Stimulated activated CD4-positive, alpha-beta T cell treated with anti-CD3 and anti-CD28 coated beads, Interleukin-1b, Interleukin-23, amount 100 ng/mL, for 1 hour (primary cell): ENCODE data around the gene GNGT1.
A peak's percentile ranks its signal among the peaks of the same experiment; 100 is the strongest.

Experiments
- DNase-seq, 2 donors: peaks; one replicate each; pipeline ENCODE4 v3.0.0-alpha.2; 2020; ENCODE audit warnings: low read depth in 2 of 2

Gene GNGT1

DNA sequence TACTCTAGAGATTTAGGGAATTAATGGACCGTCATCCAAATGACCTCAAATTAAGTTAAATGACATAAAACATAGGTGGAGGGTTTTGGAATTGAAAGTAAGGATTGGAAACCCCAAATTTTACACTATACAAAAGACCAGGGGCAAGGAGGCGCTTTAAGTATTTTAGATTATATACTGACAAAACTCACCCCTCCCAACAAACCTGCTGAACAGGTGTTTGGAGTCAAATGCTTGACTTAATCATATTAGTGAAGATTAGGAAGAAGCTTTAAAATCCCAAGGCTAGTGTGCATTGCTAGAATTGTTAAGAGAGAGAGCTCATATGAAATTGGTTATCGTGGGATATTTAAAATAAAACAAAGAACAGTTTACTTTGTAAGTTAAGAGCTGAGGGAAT lies at the start of gene GNGT1:
GNGT1 (plus strand) TSS at position 301 of the 400 bp plus-strand sequence. CDS start 180 bp downstream, outside the sequence.
- no peak for DNase-seq

DNA sequence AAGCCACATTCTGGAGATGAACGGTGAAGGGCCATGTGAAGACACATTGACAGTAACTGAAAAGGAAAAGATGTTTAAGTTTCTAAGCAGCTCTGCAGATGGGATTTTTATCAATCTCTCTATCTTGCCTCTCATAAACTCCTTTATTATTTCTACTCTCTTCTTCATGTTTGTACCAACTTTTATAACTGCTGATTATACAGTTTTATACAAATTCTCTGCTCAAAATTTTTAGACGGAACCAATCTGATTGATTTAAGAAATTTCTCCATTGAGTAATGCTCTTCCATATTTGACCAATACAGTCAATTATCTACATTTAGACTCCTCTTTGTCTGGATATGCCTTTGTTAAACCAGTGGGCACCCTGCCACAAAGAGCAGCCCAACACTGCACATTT lies 47.5 kb upstream of the GNGT1 start:
- DNase-seq: no peak

DNA sequence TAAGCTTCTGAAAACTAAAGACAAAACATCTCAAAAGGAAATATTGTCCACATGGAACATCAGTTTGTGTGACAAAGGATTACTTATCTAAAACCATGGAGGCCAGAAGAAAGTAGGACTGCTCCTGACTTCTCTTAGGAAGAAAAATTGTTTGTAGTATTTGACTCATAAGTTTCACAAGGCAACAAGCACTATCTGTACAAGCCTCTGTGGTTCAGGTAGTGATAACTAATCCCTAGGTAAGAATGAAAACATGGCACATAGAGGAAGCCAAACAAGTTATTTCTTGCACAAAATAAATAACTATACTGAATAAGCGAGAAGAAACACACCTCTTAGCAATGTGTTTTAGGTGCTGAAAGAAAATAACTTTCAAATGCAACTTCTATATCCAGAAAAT lies 46.1 kb upstream of the GNGT1 start:
- no peak for DNase-seq

DNA sequence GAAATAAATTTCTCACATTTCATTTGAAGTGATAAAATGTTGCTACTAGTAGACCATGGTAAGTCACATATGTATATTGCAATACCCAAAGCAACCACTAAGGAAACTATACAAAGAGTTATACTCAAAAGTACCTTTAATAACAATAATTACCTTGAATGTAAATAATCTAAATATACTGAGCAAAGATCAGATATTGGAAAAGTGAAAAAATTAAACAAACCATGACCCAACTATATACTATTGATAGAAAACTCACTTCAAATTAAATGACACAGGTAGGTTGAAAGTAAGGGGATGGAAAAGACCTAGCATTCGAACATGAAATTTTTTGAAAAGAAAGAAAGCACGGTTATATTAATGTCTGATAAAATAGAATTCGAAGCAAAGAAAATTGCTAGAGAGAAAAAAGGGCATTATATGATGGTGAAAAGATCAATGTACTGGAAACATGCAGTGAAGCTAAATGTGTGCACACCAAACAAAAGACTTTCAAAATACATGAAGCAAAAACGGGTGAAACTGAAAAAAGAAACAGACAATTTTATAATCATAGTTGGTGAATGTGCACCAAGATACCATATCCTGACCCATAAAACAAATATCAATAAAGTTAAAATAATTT lies 44.9 kb upstream of the GNGT1 start:
- DNase-seq: no peak

DNA sequence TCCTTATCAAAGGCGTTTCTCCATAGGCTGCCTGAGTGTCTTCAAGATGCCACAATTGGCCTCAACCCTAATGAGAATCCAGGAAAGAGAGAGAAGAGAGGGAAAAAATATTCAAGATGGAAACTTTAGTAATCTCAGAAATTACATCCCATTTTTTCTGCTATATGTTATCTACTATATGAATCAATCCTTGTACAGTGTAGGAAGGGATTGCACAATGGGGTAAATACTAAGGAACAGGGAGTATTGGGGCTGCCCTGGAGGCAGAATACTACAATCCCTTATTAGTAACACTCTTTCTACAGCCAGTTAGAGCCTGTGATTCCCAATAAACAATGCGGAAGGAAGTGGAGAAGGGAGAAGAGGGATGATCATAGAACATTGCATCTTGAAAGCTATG lies 43.7 kb upstream of the GNGT1 start:
- DNase-seq: no peak

DNA sequence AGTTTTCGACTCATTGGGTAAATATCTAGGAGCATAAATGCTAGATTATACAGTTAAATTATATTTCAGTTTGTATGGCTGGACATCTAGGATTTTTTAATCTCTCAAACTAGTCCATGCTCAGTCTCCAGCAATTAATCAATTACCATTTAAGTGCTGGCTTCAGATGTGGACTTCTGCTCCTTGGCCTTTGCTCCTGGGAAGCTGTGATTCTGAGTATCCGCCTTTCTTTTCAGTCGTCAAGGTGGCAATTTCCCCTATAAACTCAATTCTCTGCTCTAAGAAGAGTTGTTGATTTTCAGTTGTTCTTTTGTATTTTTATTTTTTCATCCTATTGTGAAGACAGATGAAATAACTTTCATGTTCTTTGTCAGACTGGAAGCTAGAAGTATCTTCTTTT lies 39.5 kb upstream of the GNGT1 start:
- no peak for DNase-seq

DNA sequence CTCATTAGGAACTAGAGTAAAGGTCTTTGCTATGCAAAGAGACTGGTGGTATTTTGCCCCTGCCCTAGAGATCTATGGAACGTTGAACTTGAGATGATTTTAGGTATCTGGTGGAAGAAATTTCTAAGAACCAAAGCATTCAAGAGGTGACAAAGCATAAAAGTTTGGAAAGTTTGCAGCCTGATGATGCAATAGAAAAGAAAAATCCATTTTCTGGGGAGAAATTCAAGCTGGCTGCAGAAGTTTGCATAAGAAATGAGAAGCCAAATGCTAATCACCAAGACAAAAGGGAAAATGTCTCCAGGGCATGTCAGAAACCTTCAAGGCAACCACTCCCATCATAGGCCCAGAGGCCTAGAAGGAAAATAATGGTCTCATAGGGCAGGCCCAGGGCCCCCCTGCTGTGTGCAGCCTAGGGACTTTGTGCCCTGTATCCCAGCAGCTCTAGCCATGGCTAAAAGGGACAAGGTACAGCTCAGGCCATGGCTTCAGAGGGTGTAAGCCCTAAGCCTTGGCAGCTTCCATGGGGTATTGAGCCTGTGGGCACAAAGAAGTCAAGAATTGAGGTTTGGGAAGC lies 32.3 kb upstream of the GNGT1 start:
- no peak for DNase-seq

DNA sequence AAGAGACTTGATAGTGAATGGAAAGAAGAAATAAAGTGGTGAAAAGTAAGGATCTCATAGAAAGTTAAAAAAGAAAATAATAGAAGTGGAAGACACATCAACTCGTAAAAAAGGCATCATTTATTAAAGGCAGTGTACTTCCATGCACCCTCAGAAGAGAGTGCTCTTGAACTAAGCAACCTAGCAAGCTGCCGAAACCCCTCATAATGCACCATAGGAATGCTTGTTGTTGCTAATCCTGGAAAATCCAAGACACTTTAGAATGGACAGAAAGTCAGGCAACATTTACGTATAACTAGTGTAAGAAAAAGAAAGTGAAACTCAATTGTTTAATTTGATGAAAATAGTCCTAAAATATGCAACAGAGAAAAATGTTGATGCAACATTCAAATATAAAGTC lies 28.6 kb upstream of the GNGT1 start:
- no peak for DNase-seq

DNA sequence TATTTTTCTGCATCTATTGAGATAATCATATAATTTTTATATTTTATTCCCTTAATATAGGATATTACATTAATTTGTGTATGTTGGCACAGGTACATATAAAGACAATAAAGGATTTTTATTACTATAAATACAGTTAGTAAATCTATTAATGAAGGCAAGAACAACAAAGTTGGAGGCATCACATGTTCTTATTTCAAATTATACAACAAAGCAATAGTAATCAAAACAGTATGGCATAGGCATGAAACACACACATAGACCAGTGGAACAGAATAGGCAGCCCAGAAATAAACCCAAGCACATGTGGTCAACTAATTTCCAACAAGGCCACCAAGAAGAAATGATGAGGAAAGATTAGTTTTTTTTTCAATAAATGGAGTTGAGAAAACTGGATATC lies 27.0 kb upstream of the GNGT1 start:
- no peak for DNase-seq

DNA sequence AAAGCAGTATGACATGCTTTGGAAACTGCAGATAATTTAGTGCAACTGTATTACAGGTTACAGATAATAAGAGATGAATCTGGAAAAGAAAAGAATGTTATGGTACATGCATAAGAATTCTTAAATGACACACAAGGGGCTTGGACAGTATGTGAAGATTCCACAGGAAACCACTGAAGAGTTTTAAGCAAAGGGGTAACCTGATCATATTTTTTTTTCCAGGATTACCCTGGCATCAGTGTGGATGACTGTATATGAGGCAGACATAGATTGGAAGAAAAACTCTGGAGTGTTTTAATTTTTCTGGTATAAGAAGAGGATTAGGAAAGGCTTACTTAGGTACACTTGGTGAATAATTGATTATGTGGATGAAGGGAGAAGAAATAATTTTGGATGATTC lies 23.9 kb upstream of the GNGT1 start:
- DNase-seq: no peak

DNA sequence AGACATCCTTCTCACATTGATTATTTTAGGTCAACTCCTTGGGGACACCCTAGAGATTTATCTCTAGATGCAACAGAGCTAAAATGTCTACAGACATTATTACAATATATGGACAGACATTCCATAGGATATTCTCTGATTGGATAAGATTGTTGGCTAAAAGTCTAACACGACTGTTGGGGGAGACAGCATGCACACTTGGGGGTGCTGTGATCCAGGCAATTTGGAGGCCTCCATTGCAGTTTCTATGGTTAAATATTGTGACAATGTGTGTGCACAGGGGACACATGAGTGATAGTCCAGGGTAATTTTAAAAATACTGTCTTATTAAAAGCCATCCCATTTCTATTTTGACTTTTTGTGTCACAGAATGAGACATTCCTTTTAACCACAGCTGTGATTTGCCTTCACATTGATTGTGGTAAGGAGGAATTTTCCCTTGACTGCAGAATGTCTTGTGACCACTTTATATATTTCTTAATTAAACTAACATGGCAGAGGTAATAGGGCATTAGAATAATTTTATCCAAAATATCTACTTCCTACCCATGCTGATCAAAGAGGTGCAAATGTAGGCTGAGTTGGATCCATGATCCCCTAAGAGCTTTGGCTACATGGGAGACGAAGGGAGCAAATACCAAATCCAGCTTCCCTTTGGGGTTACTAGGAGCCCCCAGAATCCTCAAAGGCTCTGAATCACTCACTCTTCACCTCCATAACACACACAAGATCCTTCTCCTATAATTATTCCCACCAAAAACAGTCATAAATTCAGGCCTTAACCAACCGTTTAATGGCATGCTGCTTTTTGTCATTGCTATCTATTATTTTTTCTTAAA lies 23.1 kb upstream of the GNGT1 start:
- DNase-seq: no peak

DNA sequence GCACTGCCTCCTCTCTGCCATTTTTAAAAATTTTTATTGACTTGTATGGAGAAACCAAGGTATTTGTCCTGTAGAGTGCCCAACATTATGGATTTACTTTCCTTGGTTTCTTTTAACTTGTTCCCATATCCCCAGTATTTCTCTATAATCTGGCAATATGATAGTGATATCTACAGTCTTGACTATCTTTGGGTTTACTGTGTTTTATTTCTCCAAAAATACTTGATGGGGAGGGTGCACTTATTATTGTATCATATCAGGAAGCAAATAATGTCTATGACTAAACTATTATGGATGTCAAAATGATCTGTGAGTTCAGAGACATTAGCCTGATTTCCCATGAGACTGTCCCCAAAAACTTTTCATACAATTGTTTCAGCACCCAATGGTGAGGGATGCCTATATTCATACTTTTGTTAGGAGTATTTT lies 22.4 kb upstream of the GNGT1 start:
- DNase-seq: no peak

DNA sequence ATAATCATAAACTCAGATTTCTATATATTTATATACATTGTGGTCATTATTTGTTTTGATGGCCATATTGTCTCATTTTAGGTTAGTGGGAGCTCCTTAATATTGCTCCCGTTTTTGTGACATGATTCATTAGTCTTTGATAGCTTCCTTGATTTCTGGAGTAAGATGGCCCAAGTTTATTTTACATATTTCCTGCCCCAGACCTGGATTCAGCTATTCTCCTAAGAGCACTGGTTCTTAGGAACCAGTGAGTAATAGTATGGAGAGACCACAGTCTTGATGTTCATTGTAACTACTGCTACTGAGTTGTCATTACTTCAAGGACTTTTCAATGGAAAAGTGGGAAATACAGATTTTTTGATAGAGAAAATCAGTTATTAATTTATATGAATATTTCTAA lies 21.8 kb upstream of the GNGT1 start:
- DNase-seq: no peak

DNA sequence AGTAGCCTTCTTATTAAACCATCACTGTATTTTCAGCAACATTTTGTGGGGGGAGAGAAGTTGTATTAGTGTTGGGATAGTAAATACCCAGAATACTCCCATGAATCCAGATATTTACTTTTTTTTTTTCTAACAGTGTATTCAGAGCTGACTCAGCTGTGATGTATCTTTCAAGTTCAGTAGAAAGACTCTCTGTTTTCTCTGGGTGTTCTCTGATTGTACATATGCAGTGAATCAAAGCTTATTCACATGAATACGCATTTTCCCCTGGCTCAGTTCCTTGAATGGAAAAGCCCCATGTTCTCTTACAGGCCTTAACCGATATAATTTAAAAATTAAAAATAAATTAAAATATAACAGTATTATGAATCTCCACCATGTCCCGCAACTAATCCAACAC lies 17.1 kb upstream of the GNGT1 start:
- DNase-seq: no peak

DNA sequence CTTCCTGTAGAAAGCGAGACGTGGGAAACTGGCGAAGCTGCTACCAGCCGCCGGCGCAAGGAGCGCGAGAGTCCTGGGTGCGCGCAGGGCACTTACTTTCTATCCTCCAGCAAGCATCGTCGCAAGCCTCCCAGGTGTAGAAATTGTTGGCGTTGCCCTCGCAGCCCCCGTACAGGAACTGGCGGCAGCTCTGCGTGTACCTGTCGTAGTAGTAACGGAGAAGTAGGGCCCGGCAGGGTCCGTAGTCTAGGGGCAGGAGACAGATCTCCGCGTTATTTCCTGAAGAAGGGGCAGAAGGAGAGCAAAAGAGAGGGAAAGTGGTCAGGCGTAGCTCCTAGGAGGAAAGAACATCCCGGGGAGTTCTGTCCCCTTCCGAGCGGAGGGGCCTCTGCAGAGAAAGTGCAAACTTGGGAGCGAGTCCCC lies 16.3 kb upstream of the GNGT1 start:
- DNase-seq: no peak

DNA sequence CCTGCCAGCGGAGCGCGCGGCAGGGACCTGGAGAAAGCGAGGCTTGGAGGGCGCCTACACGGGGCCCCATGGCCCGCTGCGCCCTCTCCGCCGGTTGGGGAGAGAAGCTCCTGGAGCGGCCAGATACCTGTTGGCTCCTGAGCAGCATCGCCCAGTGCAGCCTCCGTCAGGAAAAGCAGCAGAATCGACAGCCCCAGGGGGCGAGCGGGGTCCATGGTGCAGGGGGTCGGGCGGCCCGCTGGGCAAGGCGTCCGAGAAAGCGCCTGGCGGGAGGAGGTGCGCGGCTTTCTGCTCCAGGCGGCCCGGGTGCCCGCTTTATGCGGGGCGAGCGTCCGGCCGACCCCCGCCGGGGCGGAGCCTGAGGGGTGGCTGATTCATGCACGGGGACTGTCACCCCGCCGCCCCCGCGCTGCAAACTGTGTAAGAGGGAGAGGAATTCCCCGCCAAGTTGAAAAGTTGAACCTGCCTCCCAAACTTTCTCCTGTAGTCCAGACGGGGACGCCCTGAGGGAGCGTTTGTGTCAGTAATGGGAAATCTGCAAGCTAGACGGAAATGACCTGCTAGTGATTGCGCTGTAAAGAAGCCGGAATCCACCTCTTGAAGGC lies 15.8 kb upstream of the GNGT1 start, which contains the start of gene TFPI2:
TFPI2 (minus strand) TSS at position 290 of the 605 bp plus-strand sequence; CDS start at position 215, 75 bp downstream.
- DNase-seq: peak in 1 of 2 donors; percentile 5

DNA sequence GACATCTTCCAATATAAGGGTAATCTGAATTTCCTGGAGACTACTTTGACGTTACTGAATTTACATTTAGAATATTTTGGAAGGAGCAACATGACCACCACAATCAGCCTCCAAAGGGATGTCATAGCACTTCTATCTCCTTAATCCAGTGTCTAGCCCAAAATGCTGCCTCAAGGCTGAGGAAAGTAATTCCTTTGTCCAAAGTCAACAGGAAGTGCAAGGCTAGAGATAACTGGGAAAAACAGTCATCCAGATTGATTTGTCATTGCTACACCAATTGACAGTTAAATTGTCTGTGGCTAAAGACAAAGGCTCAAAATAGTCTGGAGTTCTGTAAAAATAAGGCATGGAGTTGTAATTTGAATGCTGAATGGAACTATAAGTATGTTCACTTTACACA lies 11.9 kb upstream of the GNGT1 start:
- DNase-seq: no peak

DNA sequence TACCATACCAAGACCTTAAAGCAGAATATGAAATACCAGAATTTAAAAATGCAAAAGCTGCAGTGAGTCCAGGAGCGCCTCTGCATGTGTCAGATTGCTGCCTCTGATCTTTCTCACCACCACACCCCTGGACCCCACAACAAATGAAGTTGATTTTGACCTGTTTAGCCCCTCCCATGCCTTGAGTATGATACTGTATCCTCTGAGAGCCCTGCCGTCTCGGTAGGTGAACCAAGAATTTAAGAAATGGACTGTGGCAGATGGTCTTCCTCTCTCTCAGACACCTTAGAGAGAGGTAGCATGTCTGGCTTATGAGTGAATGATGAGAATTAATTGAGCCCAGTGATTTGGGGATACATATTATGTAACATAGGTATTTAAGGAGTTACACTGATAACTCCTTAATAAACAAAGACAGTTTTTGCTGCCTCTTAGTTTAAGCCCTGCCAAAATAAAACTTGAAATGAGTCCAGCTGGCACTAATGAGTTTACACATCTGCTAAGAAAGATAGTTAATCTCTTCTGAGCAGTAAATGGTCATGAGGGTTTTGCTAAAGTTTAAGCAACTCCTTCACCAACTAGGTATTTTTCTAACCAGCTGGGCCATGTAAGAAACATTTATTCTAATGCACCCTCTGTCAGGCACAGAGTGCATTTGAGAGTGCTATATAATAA lies 11.3 kb upstream of the GNGT1 start:
- no peak for DNase-seq

DNA sequence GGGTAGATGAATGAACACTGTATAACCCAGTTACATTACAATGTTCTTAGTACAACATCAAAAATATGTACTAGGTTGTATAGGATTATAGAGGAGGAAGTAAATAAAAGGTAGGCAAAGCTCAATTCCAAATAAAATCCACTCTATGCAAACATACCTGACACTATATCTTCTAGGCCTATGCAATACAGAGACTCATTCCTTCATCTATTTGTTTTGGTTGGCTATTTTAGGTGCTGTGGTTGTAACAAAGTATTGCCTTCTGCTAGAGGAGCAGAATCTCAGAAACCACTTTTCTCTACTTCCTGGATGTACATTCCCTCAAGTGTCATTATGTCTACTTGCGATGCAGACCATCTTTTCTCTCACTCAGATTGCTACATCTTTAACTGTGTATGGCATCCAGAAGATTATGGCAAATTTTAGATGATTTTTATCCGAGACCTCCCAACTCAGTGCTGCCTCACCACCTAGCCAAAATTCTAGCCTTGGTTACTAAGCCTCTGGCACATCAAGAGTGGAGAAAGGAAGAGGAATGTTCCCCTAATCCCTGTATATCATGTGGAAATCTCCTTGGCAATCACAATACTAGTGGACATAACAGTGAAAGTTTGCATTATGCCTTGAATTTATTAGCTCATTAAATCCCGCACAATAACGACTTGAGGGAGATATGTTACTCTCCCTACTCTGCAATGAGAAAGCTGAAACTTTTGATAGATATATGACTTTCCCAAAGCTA lies 10.3 kb upstream of the GNGT1 start:
- no peak for DNase-seq

DNA sequence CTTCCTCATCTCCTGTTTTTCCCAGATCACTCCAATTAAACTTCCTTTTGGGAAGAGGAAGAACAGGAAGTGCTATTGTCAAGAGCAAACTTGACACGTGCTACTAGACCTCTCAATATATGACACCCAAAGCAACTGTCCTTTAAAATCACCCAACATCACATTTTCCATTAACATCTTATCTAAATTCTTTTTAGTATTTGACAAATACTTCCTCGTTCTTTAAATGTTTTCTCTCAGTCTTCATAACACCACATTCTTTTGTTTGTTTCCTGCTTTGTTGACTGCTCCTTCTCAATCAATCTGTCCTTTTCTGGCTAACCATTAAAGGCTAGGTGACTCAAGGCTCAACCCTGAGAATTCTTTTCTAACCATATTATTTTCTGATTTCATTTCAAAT lies 8.7 kb upstream of the GNGT1 start:
- no peak for DNase-seq

DNA sequence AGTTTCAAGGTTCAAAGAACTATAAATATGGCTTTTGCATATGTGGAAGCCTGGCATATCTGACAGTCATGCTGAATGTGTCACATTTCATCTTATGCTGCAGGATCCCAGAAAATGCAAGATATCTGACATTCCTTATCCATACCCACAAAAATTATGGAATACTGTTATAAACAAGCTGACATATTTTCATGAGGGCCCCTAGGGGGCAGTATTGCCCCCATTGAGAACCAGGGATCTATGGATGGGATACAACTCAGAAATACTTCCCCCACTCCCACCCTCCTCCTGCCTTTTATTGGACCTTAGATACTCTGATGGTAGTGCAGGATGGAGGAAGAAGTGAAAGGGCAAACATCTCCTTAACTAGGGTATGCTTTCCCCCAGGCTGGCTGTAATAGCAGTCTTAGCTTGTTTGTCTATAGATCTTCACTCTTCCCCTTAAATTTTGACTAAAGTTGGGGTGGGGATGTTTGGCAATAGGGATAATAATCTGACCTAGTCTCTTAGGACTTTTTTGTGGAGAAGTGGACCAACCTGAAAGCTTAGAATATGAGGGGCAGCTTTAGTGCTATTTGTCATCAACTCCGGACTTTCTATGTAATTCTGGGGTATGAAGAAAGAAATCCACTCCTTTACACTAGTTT lies 3.5 kb upstream of the GNGT1 start:
- no peak for DNase-seq
